Subcutaneous abdominal adipose tissue (tissue), 5 donors: Measurements from ENCODE around the gene CA12.

Source experiments
- H3K27ac ChIP-seq: one replicate; pipeline ENCODE4 v1.7.0; 2013; ENCODE audit warnings: low read depth, mild to moderate bottlenecking, inconsistent platforms, low read length, moderate library complexity
- H3K27me3 ChIP-seq, 5 donors: one replicate each; pipeline ENCODE4 v1.7.0; 2013; ENCODE audit warnings: low read length in 5 of 5, inconsistent platforms in 1 of 5; ENCODE audit not compliant: control insufficient read depth in 5 of 5, insufficient read depth in 4 of 5
- H3K36me3 ChIP-seq, 5 donors: one replicate each; pipeline ENCODE4 v1.7.0; 2013; ENCODE audit warnings: low read length in 5 of 5; ENCODE audit not compliant: control insufficient read depth in 5 of 5, insufficient read depth in 5 of 5
- H3K4me1 ChIP-seq, 5 donors: one replicate each; pipeline ENCODE4 v1.7.0; 2013; ENCODE audit warnings: low read length in 5 of 5, mild to moderate bottlenecking in 3 of 5, moderate library complexity in 1 of 5; ENCODE audit not compliant: control insufficient read depth in 5 of 5, insufficient read depth in 5 of 5
- H3K4me3 ChIP-seq, 5 donors: one replicate each; pipeline ENCODE4 v1.7.0; 2013; ENCODE audit warnings: low read length in 5 of 5, low read depth in 1 of 5
- H3K9ac ChIP-seq, 5 donors: one replicate each; pipeline ENCODE4 v1.7.0; 2013; ENCODE audit warnings: low read length in 5 of 5, mild to moderate bottlenecking in 4 of 5, moderate library complexity in 3 of 5
- H3K9me3 ChIP-seq, 5 donors: one replicate each; pipeline ENCODE4 v1.7.0; 2013; ENCODE audit warnings: low read length in 5 of 5; ENCODE audit not compliant: control insufficient read depth in 5 of 5
- donor health status: healthy.
- donor health status: healthy.
- donor health status: healthy.
- donor health status: healthy.
- donor health status: healthy.

The CA12 gene

DNA sequence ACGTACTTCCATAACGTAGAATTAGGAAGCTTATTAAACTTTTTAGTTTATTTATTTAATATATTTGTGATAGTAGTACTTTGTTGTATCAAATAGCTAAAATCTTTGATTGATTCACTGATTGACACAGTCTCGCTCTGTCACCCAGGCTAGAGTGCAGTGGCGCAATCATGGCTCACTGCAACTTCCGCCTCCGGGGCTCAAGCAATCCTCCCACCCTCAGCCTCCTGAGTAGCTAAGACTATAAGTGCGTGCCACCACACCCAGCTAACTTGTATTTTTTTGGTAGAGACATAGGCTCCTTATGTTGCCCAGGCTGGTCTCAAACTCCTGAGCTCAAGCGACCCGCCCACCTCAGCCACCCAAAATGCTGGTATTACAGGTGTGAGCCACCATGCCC lies 98.5 kb downstream of the CA12 start:
- Histone ChIP-seq H3K36me3 (peaks cover 5 to 36% (median 23%) of the 10 kb centered on the region in 5 donors), H3K27ac (no peak overlapping the region), H3K9ac (no peak overlapping the region), H3K27me3 (no peaks in the 10 kb centered on the region), H3K9me3 (no peaks in the 10 kb centered on the region), H3K4me3 (no peak overlapping the region), H3K4me1 (peaks cover 0 to 12% (median 4%) of the 10 kb centered on the region in 5 donors)

DNA sequence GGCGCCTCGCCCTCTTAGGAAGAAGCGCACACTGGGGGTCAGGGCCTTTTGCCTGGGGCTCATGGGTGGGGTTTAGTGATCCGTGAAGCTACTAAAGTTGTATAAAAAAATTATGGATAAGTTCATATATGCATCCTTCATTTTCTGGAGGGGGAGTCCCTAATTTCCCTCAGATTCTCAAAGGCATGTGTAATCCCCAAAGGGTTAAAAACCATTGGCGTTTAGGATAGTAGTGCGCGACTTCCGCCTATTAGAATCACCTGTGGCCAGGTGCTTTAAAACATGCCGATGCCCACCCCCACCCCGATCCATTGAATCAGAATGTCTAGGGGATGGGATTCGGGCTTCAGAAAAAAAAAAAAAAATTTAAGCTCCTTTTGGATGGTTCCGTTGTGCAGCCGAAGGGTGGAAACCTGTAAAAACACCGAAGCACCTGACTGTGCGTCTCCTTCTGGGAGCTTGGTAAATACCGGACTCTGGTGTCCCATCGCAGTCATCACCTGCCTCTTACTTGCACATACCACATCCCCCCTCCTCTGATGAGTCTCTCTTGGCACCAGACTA lies 103.7 kb downstream of the CA12 start:
- Histone ChIP-seq H3K9ac (peak overlapping the region; percentile 38 to 85 (median 75)), H3K9me3 (no peaks in the 10 kb centered on the region), H3K4me1 (peaks cover 0 to 20% (median 15%) of the 10 kb centered on the region in 5 donors), H3K4me3 (peak overlapping the region; percentile 80 to 84 (median 83)), H3K36me3 (peaks cover 0 to 9% (median 3%) of the 10 kb centered on the region in 5 donors), H3K27ac (peak overlapping the region; percentile 62), H3K27me3 (no peaks in the 10 kb centered on the region)

DNA sequence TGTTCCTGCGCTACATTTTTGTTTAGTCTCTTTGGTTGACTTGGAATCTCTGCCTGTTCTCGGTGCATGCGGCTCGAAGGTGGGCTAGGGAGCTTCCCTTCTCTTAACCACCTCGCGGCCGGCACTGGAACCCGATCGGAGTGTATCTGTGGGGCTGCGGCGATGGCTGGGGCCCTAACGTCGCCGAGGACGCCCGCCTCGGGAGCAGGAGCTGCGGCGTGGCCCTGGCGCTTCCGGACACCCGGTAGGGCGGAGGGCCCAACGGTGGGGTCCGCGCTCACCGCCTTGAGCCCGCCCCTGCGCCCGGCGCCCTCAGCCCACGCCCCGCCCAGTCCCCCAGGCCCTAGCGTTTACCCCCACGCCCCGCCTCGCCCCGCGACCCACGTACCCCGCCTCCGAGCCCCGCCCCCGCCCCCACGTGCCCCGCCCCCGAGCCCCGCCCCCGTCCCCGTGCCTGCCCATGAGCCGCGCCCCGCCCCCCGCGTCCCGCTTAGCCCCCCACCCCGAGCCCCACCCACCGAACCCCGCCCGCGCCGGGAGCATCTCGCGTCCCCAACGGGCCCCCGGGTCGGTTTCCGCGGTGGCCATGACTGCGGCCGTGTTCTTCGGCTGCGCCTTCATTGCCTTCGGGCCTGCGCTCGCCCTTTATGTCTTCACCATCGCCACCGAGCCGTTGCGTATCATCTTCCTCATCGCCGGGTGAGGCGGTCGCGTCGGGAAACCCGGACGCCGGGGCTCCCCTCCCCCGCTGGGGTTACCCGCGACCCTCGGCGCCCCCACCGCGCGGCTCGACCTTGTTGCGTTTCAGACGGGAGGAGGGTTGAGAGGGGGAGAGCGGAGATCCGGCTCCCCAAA lies 104.4 kb downstream of the CA12 start, which contains the start of gene APH1B:
APH1B (plus strand) TSS at position 568 of the 855 bp plus-strand sequence; CDS start at position 587, 19 bp downstream.
- H3K27me3 ChIP-seq, result no peaks in the 10 kb centered on the region
- H3K4me3 ChIP-seq, result peak within 1 kb of the TSS; percentile 83 to 89 (median 83)
- peak within 1 kb of the TSS; percentile 38 to 94 (median 88) for H3K9ac ChIP-seq
- H3K36me3 ChIP-seq, result peaks cover 0 to 8% (median 3%) of the 10 kb centered on the region in 5 donors
- no peaks in the 10 kb centered on the region for H3K9me3 ChIP-seq
- peak within 1 kb of the TSS; percentile 62 for H3K27ac ChIP-seq
- peaks cover 0 to 16% (median 15%) of the 10 kb centered on the region in 5 donors for H3K4me1 ChIP-seq

- H3K27me3 ChIP-seq, result no peaks in the 10 kb centered on the region
- peaks cover 0 to 16% (median 15%) of the 10 kb centered on the region in 5 donors for H3K4me1 ChIP-seq
- peak overlapping the region; percentile 77 to 89 (median 83) for H3K4me3 ChIP-seq
- H3K36me3 ChIP-seq, result peaks cover 0 to 8% (median 0%) of the 10 kb centered on the region in 5 donors
- peak overlapping the region in 4 of 5 donors; percentile 82 to 94 (median 90) for H3K9ac ChIP-seq
- no peaks in the 10 kb centered on the region for H3K9me3 ChIP-seq
- peak overlapping the region; percentile 60 for H3K27ac ChIP-seq
Observed at GRCh38 chr15:63276342-63277037, 105.2 kb downstream of the CA12 start.

DNA sequence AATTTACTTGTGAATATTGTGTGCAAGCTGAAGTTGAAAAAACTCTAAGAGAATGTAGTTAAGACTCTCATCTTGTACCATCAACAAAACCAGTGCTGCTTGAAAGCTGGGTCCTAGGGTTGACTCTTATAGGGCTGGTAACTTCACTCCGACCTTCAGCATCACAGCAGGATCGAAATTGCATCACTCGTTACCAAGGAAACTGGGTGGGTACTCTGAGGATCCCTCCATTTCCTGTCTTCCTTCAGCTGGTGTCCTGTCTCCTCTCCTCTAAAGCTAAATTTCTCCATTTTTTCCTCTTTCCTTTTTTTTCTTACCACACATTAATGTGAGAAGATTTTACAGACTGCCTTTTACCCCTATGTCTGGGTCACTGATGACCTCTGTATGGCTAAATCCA lies 107.2 kb downstream of the CA12 start:
- no peaks in the 10 kb centered on the region for H3K27me3 ChIP-seq
- H3K9ac ChIP-seq, result no peak overlapping the region
- peaks cover 0 to 2% (median 0%) of the 10 kb centered on the region in 5 donors for H3K36me3 ChIP-seq
- peaks cover 0 to 16% (median 15%) of the 10 kb centered on the region in 5 donors for H3K4me1 ChIP-seq
- no peak overlapping the region for H3K27ac ChIP-seq
- H3K9me3 ChIP-seq, result no peaks in the 10 kb centered on the region
- no peak overlapping the region for H3K4me3 ChIP-seq
